ENCODE data around the gene LYPD1. TPM values are rescaled to one million over a fixed set of nuclear protein-coding genes. Genes with fewer than 3 reads are reported as not detected.

The LYPD1 gene
- total RNA-seq, 1 experiment from 2014 or later: 13.8 TPM

- CTCF ChIA-PET: no interaction called here
- DNase-seq (ENCODE audit: low spot score): no peak
- no peak overlapping the region for H3K4me3 ChIP-seq (ENCODE audit: low read depth, low read length, poor library complexity, severe bottlenecking)
- no peaks in the 10 kb centered on the region for H3K36me3 ChIP-seq (ENCODE audit: insufficient read depth, low read length, poor library complexity, severe bottlenecking)
- TF ChIP-seq CTCF (conservative IDR thresholded peaks at IDR 0.05; ENCODE audit: low read depth, low read length) (no peak), EZH2 (IDR thresholded peaks at IDR 0.05; ENCODE audit: borderline replicate concordance, low read depth, low read length, poor library complexity, severe bottlenecking) (no peak)
- intact Hi-C loops (cut with micrococcal nuclease; ENCODE audit: unreplicated experiment): loop anchor here (5.0 to 10.0 kb wide), 3 partner anchors 118 to 507 kb away; no protein-coding TSS in a partner anchor
- no peak overlapping the region for H3K27ac ChIP-seq (ENCODE audit: low read depth, low read length, poor library complexity, severe bottlenecking)
- POLR2A ChIA-PET (ENCODE audit: low non-redundant PET): interaction anchor here (0.6 kb wide), 1 partner anchor 1829 kb away, joined by 3 read pairs; the partner anchor contains the start of gene ARHGEF4
- no TSS peak for BruUV-seq (replicated peaks)
- H3K27me3 ChIP-seq (replicated peaks; ENCODE audit: insufficient read depth, low read depth, low read length, poor library complexity): no peaks in the 10 kb centered on the region
- no peaks in the 10 kb centered on the region for H3K9me3 ChIP-seq (ENCODE audit: low read depth, low read length, poor library complexity, severe bottlenecking)
- H3K4me1 ChIP-seq (ENCODE audit: insufficient read depth, low read length, poor library complexity, severe bottlenecking): peaks cover 17% of the 10 kb centered on the region
Measured at GRCh38 chr2:132665401-132666140, 4.4 kb downstream of the LYPD1 start.

- no peak for DNase-seq (ENCODE audit: low spot score)
- Histone ChIP-seq H3K27me3 (replicated peaks; ENCODE audit: insufficient read depth, low read depth, low read length, poor library complexity) (no peaks in the 10 kb centered on the region), H3K36me3 (ENCODE audit: insufficient read depth, low read length, poor library complexity, severe bottlenecking) (no peaks in the 10 kb centered on the region), H3K4me1 (ENCODE audit: insufficient read depth, low read length, poor library complexity, severe bottlenecking) (peaks cover 14% of the 10 kb centered on the region), H3K4me3 (ENCODE audit: low read depth, low read length, poor library complexity, severe bottlenecking) (no peak overlapping the region), H3K9me3 (ENCODE audit: low read depth, low read length, poor library complexity, severe bottlenecking) (no peaks in the 10 kb centered on the region), H3K27ac (ENCODE audit: low read depth, low read length, poor library complexity, severe bottlenecking) (no peak overlapping the region)
- POLR2A ChIA-PET (ENCODE audit: low non-redundant PET): interaction anchor here (0.5 kb wide), 1 partner anchor 31 kb away, joined by 3 read pairs; no protein-coding TSS in a partner anchor
- intact Hi-C loops (cut with micrococcal nuclease; ENCODE audit: unreplicated experiment): loop anchor here (10.0 kb wide), 1 partner anchor 319 kb away; no protein-coding TSS in a partner anchor
- TF ChIP-seq EZH2 (IDR thresholded peaks at IDR 0.05; ENCODE audit: borderline replicate concordance, low read depth, low read length, poor library complexity, severe bottlenecking): no peak
- no peak for TF ChIP-seq CTCF (conservative IDR thresholded peaks at IDR 0.05; ENCODE audit: low read depth, low read length)
- CTCF ChIA-PET: no interaction called here
- BruUV-seq (replicated peaks): no TSS peak
Measured at GRCh38 chr2:132664096-132664495, 5.9 kb downstream of the LYPD1 start.

GRCh38 chr2:132662732-132663131 is 7.3 kb downstream of the LYPD1 start:
- ChIA-PET POLR2A (ENCODE audit: low non-redundant PET) (no interaction called here), CTCF (no interaction called here)
- H3K36me3 ChIP-seq (ENCODE audit: insufficient read depth, low read length, poor library complexity, severe bottlenecking): no peaks in the 10 kb centered on the region
- peaks cover 2% of the 10 kb centered on the region for H3K4me1 ChIP-seq (ENCODE audit: insufficient read depth, low read length, poor library complexity, severe bottlenecking)
- no peak for DNase-seq (ENCODE audit: low spot score)
- BruUV-seq (replicated peaks): no TSS peak
- no peak overlapping the region for H3K27ac ChIP-seq (ENCODE audit: low read depth, low read length, poor library complexity, severe bottlenecking)
- H3K4me3 ChIP-seq (ENCODE audit: low read depth, low read length, poor library complexity, severe bottlenecking): no peak overlapping the region
- intact Hi-C loops (cut with micrococcal nuclease; ENCODE audit: unreplicated experiment): loop anchor here (10.0 kb wide), 1 partner anchor 318 kb away; no protein-coding TSS in a partner anchor
- H3K9me3 ChIP-seq (ENCODE audit: low read depth, low read length, poor library complexity, severe bottlenecking): no peaks in the 10 kb centered on the region
- H3K27me3 ChIP-seq (replicated peaks; ENCODE audit: insufficient read depth, low read depth, low read length, poor library complexity): no peaks in the 10 kb centered on the region
- TF ChIP-seq EZH2 (IDR thresholded peaks at IDR 0.05; ENCODE audit: borderline replicate concordance, low read depth, low read length, poor library complexity, severe bottlenecking) (no peak), CTCF (conservative IDR thresholded peaks at IDR 0.05; ENCODE audit: low read depth, low read length) (no peak)

All from A673 (cell line).